GM18951 (cell line): ENCODE results near the gene RAC3.

Experiments
- POLR2A ChIP-seq: IDR thresholded peaks from 4 replicates; pipeline ENCODE4 v1.6.1; 2011; ENCODE audit warnings: mild to moderate bottlenecking; ENCODE audit not compliant: insufficient read length, insufficient read depth; ENCODE audit errors: extremely low read depth
- in situ Hi-C: fragments of 300-500 bp; cut with MboI; formaldehyde crosslinking; loops from one replicate; pipeline ENCODE4 v1.12.0; 2022; ENCODE audit warnings: low sequenced_read_pairs, mixed read lengths, inconsistent platforms; ENCODE audit not compliant: unreplicated experiment

Gene RAC3

GRCh38 chr17:82072827-82073226 is 41.3 kb downstream of the RAC3 start:
- no peak for TF ChIP-seq POLR2A
- in situ Hi-C loops, result no loop called here

- in situ Hi-C loops, result no loop called here
- no peak for TF ChIP-seq POLR2A
These were observed 42.0 kb downstream of the RAC3 start for GRCh38 chr17:82073446-82073845.

DNA sequence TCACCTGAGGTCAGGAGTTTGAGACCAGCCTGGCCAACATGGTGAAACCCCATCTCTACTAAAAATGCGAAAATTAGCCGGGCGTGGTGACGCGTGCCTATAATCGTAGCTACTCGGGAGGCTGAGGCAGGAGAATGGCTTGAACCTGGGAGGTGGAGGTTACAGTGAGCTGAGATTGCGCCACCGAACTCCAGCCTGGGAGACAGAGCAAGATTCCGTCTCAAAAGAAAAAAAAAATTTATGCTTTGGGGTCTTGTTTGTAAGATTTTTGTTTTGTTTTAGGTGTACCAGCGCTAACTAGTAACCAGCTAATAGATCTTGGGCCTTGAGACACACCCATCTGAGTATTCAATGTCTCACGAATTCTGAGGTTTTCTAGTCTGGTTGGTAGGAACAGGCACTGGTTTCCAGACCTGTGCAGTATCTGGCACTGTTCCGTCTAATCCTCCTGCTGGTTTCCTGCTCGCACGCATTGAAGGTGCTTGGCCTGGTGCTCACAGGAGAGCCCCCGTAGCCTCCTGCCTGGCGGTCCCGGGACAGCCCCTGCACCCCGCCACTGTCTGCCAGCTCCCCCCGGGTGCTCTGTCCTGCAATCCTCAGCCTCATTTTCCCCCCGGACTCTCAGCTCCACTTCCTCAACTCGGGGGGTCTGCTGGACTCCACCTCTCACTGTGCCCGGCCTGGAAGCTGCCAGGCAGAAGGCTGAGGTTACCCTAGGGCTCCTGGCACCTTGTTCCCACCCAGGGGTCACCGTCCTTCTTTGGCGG is 44.7 kb downstream of the RAC3 start:
- TF ChIP-seq POLR2A, result peak; percentile 20
- in situ Hi-C loops, result no loop called here

DNA sequence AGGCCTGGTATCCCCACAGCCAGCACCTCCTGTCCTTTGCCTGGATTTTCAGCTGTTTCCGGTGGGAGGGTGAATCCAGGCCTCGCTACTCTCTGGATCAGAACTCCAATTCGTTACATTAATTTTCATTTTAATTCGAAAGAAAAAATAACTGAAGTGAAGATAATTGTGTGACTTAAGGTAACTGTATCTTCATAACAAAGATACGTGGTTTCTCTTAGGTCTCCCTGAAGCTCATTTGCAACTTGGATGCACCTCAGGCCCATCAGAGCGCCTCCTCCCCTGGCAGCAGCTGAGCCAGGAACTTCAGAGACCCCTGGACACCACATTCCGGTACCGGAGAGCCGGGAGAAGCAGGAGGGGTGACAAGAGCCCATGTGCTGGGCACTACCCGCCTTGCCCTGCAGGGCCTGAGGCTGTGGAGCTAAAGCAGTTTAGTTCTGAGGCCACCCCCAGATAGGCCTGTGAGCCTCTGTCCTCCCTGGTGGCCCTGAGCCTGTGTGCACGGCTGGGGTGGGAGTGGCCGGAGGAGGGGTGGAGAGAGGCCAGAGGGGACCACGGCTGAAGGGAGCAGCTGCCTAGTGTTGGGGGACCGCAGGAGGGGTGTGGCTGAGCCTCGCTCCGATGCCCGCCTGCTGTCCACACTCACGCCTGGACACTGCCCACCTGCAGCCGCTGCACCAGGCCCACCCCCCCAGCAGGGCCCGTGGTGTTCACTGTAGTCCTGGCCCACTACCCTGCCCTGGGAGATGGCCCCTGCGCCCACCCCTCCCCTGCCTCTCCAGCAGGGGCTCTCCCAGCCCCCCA is 45.5 kb downstream of the RAC3 start:
- TF ChIP-seq POLR2A, result peak; percentile 7
- in situ Hi-C loops, result no loop called here

DNA sequence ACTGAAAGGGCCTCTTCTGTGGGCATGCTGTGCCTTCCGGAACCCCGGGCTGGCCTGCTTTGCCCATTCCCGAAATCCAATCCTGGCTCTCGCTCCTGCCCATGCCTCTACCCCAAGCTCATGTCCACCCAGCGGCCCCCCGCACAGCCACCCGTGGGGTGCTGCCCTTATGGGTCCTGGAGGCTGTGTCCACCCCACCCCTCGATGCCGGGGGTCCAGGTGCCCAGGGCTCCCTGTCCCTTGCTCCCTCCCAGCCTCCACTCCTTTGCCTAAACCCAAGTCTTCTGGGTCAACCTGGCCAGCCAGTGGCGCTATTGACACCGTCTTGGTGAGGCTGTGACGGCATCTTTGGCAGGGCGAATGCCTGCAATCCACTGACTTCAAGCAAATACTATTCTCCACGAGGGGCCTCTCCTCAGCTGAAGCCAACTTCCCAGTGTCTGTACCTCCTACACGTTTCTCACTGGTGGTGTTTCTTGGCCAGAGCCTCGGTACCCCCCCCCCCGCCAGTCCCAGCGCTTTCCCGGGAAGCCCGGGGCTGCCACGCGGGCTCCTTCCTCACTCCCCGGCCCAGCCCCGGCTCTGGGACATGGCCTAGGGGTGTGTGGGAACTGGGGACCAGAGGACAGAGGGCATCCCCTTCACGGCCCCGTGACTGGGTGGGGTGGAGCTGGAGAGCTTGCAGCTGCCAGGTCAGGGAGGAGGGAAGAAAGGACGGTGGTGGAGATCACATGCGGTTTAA is 46.3 kb downstream of the RAC3 start:
- in situ Hi-C loops, result no loop called here
- TF ChIP-seq POLR2A, result no peak

GRCh38 chr17:82078433-82078832 is 47.0 kb downstream of the RAC3 start:
- in situ Hi-C loops, result no loop called here
- TF ChIP-seq POLR2A, result no peak

DNA sequence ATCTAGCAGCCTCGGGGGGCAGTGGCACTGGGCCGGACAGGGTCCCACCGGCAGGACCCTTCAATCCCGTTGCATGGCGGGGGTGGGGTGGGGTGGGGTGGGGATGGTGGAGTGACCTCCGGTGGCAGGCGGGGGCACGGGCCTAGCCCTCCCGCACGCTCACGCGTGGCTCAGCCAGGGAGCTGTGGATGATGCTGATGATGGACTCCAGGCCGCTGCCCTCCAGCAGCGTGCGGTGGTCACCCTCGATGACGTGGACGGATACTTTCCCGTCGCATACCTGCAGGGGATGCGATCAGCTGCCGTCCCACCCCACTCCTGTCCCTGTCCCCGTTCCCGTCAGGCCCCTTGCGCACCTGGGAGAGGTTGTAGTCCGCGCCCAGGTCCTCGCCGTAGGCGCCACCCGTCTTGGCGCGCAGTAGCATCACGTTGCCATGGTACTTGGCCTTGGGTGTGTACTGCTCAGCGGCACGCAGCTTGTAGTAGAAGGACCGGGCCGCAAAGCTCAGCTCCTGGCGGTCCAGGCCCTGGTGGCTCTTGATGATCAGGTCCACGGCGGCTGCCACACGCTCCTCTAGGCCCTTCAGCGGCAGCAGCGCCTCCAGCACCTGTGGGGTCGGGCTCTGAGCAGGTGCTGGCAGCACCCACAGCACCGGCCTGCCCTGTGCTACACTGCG is 47.7 kb downstream of the RAC3 start:
- in situ Hi-C loops, result no loop called here
- TF ChIP-seq POLR2A, result no peak

GRCh38 chr17:82080048-82080788 is 48.7 kb downstream of the RAC3 start:
- in situ Hi-C loops, result no loop called here
- TF ChIP-seq POLR2A, result no peak

- TF ChIP-seq POLR2A, result no peak
- in situ Hi-C loops, result no loop called here
These were observed 49.4 kb downstream of the RAC3 start for GRCh38 chr17:82080789-82081464.

DNA sequence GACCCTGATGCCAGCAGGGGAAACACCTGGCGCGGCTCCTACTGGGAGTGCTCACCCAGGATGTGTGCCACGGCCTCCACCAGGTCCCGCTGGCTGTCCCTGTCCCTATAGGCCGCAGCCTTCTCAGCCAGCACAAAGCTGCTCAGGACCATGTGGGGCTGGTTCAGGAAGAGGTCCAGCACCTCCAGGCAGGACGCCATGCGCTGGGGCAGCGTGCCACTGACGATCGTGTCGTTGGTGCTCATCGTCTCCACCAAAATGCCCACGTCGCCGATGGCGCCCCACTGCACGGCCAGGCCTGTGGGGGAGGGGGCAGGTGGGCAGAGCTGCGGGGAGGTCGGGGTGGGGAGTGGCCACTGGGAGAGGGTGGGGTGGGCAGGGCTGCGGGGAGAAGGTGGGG is 50.1 kb downstream of the RAC3 start:
- in situ Hi-C loops, result no loop called here
- TF ChIP-seq POLR2A, result no peak

DNA sequence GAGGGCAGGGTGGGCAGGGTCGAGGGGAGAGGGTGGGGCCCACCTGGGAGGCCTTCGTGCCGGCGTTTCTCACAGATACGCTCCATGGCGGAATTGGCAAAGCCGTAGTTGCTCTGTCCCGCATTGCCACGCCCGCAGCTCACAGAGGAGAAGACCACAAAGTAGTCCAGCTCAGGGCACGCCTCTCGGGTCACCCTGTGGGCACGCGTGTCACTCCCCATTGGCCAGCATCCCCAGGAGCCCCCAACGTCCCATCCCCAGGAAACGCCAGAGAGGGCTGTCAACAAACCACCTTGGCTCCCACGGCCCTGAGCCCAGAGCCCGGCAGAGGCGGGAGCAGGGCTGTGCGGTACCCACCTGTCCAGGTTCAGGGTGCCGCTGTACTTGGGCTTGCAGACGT is 50.5 kb downstream of the RAC3 start:
- in situ Hi-C loops, result no loop called here

GRCh38 chr17:82082456-82082855 is 51.0 kb downstream of the RAC3 start:
- in situ Hi-C loops, result no loop called here
- no peak for TF ChIP-seq POLR2A

More for the DNA sequence above, 50.5 kb downstream of the RAC3 start:
- no peak for TF ChIP-seq POLR2A
